ENCODE results near the gene ALKBH5. TPM values are rescaled to one million over a fixed set of nuclear protein-coding genes. Genes with fewer than 3 reads are reported as not detected.
A peak's percentile ranks its signal among the peaks of the same experiment; 100 is the strongest.

The ALKBH5 gene
- total RNA-seq, 1 donor from 2014 or later = 87.9 TPM

- DNase-seq (ENCODE audit: low spot score) = no peak
These were observed 40.4 kb downstream of the ALKBH5 start for GRCh38 chr17:18224053-18224386.

- no peak for DNase-seq (ENCODE audit: low spot score)
These were observed 40.9 kb downstream of the ALKBH5 start for GRCh38 chr17:18224387-18225120.

- peak; percentile 97 for DNase-seq (ENCODE audit: low spot score)
These were observed 41.6 kb downstream of the ALKBH5 start, which contains the start of gene LLGL1 for GRCh38 chr17:18225121-18225641. LLGL1 (plus strand) TSS chr17:18225635; CDS start chr17:18225683, 48 bp downstream.

- no peak for DNase-seq (ENCODE audit: low spot score)
These were observed 42.1 kb downstream of the ALKBH5 start for GRCh38 chr17:18225642-18226283.

GRCh38 chr17:18226284-18226945, 42.8 kb downstream of the ALKBH5 start:
- no peak for DNase-seq (ENCODE audit: low spot score)

- DNase-seq (ENCODE audit: low spot score) = no peak
These were observed 44.0 kb downstream of the ALKBH5 start for GRCh38 chr17:18227635-18228034.

GRCh38 chr17:18228176-18228682, 44.6 kb downstream of the ALKBH5 start:
- DNase-seq (ENCODE audit: low spot score) = no peak

- no peak for DNase-seq (ENCODE audit: low spot score)
These were observed 45.6 kb downstream of the ALKBH5 start for GRCh38 chr17:18229254-18229653.

- DNase-seq (ENCODE audit: low spot score) = no peak
These were observed 46.1 kb downstream of the ALKBH5 start for GRCh38 chr17:18229771-18230170.

GRCh38 chr17:18230288-18231141, 46.9 kb downstream of the ALKBH5 start:
- DNase-seq (ENCODE audit: low spot score) = no peak

- no peak for DNase-seq (ENCODE audit: low spot score)
These were observed 47.5 kb downstream of the ALKBH5 start for GRCh38 chr17:18231164-18231563.

- DNase-seq (ENCODE audit: low spot score) = no peak
These were observed 50.3 kb downstream of the ALKBH5 start for GRCh38 chr17:18233803-18234518.

GRCh38 chr17:18234853-18235380, 51.3 kb downstream of the ALKBH5 start:
- no peak for DNase-seq (ENCODE audit: low spot score)

GRCh38 chr17:18235743-18236256, 52.2 kb downstream of the ALKBH5 start:
- peak; percentile 70 for DNase-seq (ENCODE audit: low spot score)

GRCh38 chr17:18236494-18236893, 52.9 kb downstream of the ALKBH5 start:
- no peak for DNase-seq (ENCODE audit: low spot score)

GRCh38 chr17:18237461-18237860, 53.8 kb downstream of the ALKBH5 start:
- no peak for DNase-seq (ENCODE audit: low spot score)

- no peak for DNase-seq (ENCODE audit: low spot score)
These were observed 54.7 kb downstream of the ALKBH5 start for GRCh38 chr17:18238299-18238698.

GRCh38 chr17:18240449-18240848, 56.8 kb downstream of the ALKBH5 start:
- DNase-seq (ENCODE audit: low spot score) = no peak

- DNase-seq (ENCODE audit: low spot score) = no peak
These were observed 57.7 kb downstream of the ALKBH5 start for GRCh38 chr17:18241229-18241871.

Data from ureter (tissue), 1 donor.